GM12874 (cell line): Measurements from ENCODE around the gene SGMS2.

Source experiments
- TF ChIP-seq, protein P1 (sequence below): IDR thresholded peaks from 2 replicates; pipeline ENCODE4 v1.5.1; 2011; ENCODE audit warnings: low read depth, mild to moderate bottlenecking, control low read depth, low read length, moderate library complexity; ENCODE audit not compliant: insufficient read depth

The SGMS2 gene

DNA sequence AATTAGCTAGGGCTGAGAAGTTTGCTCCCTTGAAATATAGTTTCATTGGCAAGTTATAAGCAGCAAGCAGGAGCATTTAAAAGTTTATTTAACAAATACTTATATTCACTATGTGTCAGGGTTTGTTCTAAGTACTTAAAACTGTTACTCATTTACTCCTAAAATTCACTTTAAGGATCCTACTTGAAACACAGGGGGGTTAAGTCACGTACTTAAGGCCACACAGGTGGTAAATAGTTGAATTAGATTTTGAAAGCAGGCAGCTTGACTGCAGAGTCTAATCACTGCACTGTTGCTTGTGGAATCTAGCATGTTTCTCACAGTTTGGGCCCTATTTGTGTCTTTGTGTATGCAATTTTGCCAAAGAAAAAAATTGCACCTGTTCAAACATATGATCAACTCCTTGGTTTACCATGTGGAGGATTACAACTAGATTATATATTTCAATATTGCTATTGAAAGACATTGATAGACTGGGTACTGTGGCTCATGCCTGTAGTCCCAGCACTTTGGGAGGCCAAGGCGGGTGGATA, 7.6 kb downstream of the SGMS2 start:
- TF ChIP-seq, protein P1, sequence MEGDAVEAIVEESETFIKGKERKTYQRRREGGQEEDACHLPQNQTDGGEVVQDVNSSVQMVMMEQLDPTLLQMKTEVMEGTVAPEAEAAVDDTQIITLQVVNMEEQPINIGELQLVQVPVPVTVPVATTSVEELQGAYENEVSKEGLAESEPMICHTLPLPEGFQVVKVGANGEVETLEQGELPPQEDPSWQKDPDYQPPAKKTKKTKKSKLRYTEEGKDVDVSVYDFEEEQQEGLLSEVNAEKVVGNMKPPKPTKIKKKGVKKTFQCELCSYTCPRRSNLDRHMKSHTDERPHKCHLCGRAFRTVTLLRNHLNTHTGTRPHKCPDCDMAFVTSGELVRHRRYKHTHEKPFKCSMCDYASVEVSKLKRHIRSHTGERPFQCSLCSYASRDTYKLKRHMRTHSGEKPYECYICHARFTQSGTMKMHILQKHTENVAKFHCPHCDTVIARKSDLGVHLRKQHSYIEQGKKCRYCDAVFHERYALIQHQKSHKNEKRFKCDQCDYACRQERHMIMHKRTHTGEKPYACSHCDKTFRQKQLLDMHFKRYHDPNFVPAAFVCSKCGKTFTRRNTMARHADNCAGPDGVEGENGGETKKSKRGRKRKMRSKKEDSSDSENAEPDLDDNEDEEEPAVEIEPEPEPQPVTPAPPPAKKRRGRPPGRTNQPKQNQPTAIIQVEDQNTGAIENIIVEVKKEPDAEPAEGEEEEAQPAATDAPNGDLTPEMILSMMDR = no peak

DNA sequence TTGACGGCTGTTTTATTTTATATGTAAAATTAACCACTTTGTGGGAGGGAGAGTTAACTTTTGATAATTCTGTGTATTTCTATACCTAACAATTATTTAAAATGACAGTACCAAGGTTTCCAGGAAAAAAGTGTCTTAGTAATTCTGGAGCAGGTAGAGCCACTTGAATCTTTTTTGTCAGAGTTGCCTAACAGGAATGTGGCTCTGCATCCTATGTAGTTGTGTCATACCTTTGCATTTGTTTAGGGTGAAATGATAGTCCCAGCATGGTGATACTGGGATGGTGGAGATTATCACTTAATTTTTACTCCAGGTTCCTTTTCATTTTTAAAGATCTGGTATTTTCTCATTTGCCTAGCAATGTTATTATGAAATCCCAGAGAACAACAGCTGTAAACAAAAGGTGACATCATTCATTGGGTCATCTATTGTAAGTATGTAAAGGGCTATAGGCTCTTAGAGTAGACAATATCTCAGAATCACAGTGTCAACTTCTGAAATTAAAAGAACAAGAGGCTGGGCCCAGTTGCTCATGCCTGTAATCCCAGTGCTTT, 9.6 kb downstream of the SGMS2 start:
- TF ChIP-seq, protein P1 = no peak

DNA sequence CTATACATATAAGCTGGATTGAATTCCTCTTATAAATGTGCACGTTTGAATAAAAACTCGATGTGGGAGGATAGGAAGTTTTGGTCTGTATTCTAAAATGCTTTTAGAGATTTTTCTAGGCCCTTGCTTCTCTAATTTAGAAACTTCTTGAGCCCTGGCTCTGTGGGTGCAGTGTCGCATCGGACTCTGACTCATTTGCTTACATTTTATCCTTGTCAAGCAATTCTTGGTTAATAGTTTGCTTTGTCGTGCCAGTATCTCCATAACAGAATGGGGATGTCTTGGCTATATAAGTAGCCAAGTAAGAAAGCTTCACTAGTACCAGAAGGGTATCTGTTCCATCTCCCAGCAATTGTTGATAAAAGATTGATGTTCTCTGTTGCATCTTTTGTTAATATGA, 10.7 kb downstream of the SGMS2 start:
- TF ChIP-seq, protein P1 = no peak

DNA sequence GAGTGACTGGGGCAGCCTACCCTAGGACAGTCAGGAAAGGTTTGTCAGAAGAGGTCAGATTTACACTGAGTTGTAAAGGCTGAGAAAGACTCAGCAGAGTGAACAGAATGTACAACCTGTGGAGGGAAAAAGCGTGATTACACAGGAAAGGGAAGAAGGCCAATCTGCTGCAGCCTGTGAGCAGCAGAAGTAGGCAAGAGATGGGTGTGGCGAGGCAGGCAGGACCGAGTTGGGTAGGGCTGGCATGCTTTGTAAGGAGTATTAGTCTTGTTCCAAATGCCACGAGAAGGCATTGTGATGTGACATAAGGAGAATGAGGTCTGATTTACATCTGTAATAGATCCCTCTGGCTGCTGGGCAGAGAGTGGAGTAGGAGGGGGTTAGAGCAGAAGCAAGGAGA, 12.6 kb downstream of the SGMS2 start:
- TF ChIP-seq, protein P1 = no peak

DNA sequence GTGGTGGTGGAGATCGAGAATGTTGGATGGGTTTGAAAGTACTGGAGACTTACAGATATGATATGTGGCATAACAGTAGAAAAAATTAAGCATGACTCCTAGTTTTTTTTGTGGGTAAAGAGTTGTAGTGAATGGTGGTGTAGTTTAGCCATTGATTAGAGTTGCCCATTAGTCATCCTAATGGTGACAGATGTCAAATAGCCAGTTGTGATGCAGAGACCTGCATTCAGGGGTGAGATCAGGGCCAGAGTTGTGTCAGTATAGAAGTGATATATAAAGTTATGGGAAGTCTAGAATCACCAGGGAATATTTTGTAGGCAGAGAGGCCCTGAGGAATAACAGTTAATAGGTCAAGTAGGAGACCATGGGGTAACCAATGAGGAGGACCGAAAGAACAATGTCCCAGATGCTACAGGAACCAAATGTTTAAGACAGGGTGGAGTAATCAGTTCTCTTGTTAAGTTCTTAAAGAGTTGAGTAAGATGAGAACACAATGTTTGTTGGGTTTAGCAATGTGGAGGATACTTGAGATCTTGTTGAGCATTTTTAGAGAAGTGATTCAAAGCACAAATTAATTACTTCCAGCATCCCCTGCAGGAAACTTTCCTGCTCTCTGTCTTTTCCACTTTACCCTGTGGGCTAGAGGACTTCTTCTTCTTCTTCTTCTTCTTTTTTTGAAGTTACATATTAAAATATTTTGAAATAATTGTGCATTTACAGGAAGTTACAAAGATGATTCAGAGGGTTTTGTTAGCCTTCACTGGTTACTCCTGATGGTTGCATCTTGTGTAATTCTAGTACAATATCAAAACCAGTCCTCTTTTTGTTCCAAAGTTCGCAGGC, 13.3 kb downstream of the SGMS2 start:
- TF ChIP-seq, protein P1 = no peak

DNA sequence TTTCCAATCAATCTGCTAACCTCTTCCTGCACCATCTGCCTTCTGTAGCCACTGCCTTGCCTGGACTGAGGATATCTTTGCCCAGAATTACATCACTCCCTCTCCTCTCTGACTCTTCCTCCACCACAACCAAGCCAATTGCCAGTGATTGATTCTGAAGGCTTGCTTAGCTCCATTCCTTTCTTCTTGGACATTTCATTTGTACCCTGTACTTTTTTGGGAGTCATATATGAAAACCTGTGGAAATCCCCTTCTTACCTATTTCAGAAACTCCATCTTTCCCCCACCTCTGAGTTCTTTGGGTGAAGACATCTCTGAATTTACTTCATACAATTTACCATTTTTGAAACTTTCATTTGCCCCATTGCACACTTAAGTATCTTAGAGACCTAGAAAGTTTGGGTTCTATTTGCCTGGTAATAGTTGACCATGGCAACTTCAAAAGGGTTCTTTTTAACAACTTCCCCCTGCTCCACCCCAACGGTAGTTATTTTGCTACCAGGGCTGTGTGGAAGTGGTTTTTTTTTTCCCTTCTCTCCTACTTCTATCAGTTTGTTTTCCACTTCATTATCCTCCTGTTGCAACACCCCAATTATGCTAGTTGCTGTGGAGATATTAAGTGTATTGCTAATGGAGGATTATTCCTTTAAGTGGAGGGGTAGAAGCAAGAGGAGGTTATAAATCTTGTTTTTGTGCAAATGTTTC, 14.3 kb downstream of the SGMS2 start:
- TF ChIP-seq, protein P1 = no peak

DNA sequence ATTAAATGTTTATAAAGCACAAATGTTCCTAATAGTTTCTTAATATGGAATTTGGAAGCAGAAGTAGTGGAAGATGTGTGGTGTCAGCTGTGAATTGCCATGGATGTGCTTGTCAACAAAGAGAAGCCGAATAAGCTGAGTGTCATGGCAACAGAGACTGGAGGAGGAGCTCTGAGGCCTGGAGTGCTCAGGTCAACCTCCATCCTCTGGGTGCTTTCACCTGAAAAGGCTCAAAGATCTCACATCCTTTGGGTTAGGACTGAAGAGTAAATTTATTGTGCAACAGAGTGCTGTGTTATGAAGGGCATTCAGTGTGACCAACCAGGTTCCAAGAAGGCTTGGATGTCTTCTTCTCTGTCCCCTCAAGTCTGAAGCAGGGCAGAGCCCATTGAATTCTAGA, 18.7 kb downstream of the SGMS2 start:
- TF ChIP-seq, protein P1 = no peak
